Liver (tissue), 9 donors: Measurements from ENCODE around the gene SLC25A14. TPM values are rescaled to one million over a fixed set of nuclear protein-coding genes. Genes with fewer than 3 reads are reported as not detected.

Experiments used
- DNase-seq: peaks from one replicate; pipeline ENCODE4 v3.0.0-alpha.2; 2017; ENCODE audit warnings: low spot score
- H3K27ac ChIP-seq, 2 donors: one replicate each; pipeline ENCODE4 v1.7.0; 2013; ENCODE audit warnings: inconsistent platforms in 2 of 2, low read length in 2 of 2, control low read depth in 1 of 2, low read depth in 1 of 2, mild to moderate bottlenecking in 1 of 2
- H3K27me3 ChIP-seq, 4 donors: one replicate each; pipeline versions ENCODE4 v1.6.1 to v1.7.0; 2013; ENCODE audit warnings: low read length in 3 of 4, inconsistent platforms in 1 of 4, mild to moderate bottlenecking in 1 of 4, moderate library complexity in 1 of 4; ENCODE audit not compliant: control insufficient read depth in 4 of 4, insufficient read depth in 4 of 4
- H3K36me3 ChIP-seq, 4 donors: one replicate each; pipeline versions ENCODE4 v1.6.1 to v1.7.0; 2013; ENCODE audit warnings: low read length in 3 of 4, mild to moderate bottlenecking in 3 of 4, low read depth in 1 of 4, moderate library complexity in 1 of 4; ENCODE audit not compliant: control insufficient read depth in 4 of 4, insufficient read depth in 3 of 4
- H3K4me1 ChIP-seq, 4 donors: one replicate each; pipeline versions ENCODE4 v1.6.1 to v1.7.0; 2013; ENCODE audit warnings: low read length in 3 of 4, mild to moderate bottlenecking in 3 of 4, moderate library complexity in 1 of 4; ENCODE audit not compliant: control insufficient read depth in 4 of 4, insufficient read depth in 4 of 4
- H3K4me3 ChIP-seq, 3 donors: one replicate each; pipeline versions ENCODE4 v1.6.1 to v1.7.0; 2013; ENCODE audit warnings: low read length in 3 of 3, control low read depth in 1 of 3, low read depth in 1 of 3, mild to moderate bottlenecking in 1 of 3
- H3K9ac ChIP-seq, 2 donors: one replicate each; pipeline ENCODE4 v1.7.0; 2013; ENCODE audit warnings: low read length in 2 of 2, mild to moderate bottlenecking in 2 of 2, moderate library complexity in 2 of 2, control low read depth in 1 of 2, low read depth in 1 of 2
- H3K9me3 ChIP-seq, 4 donors: one replicate each; pipeline versions ENCODE4 v1.6.1 to v1.7.0; 2013; ENCODE audit warnings: low read length in 3 of 4; ENCODE audit not compliant: control insufficient read depth in 4 of 4
- EGR1 ChIP-seq, 2 donors: IDR thresholded peaks; 2 replicates each; pipeline ENCODE4 v1.6.1; 2016 to 2018; ENCODE audit warnings: antibody characterized with exemption in 2 of 2, low read depth in 2 of 2
- FOXA1 ChIP-seq: IDR thresholded peaks from 2 replicates; pipeline ENCODE4 v1.6.1; 2016; ENCODE audit warnings: antibody characterized with exemption
- FOXA2 ChIP-seq: IDR thresholded peaks from 2 replicates; pipeline ENCODE4 v1.6.1; 2016; ENCODE audit warnings: antibody characterized with exemption
- GABPA ChIP-seq, 2 donors: IDR thresholded peaks in 1 of 2; conservative IDR thresholded peaks in 1 of 2; 2 replicates each; pipeline ENCODE4 v1.6.1; 2016; ENCODE audit warnings: antibody characterized with exemption in 2 of 2, mild to moderate bottlenecking in 1 of 2, moderate library complexity in 1 of 2
- HNF4A ChIP-seq, 2 donors: conservative IDR thresholded peaks; 2 replicates each; pipeline ENCODE4 v1.6.1; 2016; ENCODE audit warnings: antibody characterized with exemption in 2 of 2, mild to moderate bottlenecking in 2 of 2
- HNF4G ChIP-seq: IDR thresholded peaks from 2 replicates; pipeline ENCODE4 v1.6.1; 2016; ENCODE audit warnings: antibody characterized with exemption
- JUND ChIP-seq, 2 donors: IDR thresholded peaks; 2 replicates each; pipeline ENCODE4 v1.6.1; 2016; ENCODE audit warnings: antibody characterized with exemption in 2 of 2
- NR2F2 ChIP-seq: IDR thresholded peaks from 2 replicates; pipeline ENCODE4 v1.6.1; 2016; ENCODE audit warnings: antibody characterized with exemption
- RAD21 ChIP-seq, 2 donors: IDR thresholded peaks; 2 replicates each; pipeline ENCODE4 v1.6.1; 2016; ENCODE audit warnings: antibody characterized with exemption in 2 of 2, mild to moderate bottlenecking in 2 of 2
- RXRA ChIP-seq, 2 donors: IDR thresholded peaks; 2 replicates each; pipeline ENCODE4 v1.6.1; 2017 to 2018; ENCODE audit warnings: antibody characterized with exemption in 2 of 2, mild to moderate bottlenecking in 1 of 2
- SP1 ChIP-seq: IDR thresholded peaks from 2 replicates; pipeline ENCODE4 v1.6.1; 2018; ENCODE audit warnings: antibody characterized with exemption, mild to moderate bottlenecking
- TAF1 ChIP-seq: conservative IDR thresholded peaks from 2 replicates; pipeline ENCODE4 v1.6.1; 2016; ENCODE audit warnings: antibody characterized with exemption, mild to moderate bottlenecking
- YY1 ChIP-seq: IDR thresholded peaks from 2 replicates; pipeline ENCODE4 v1.6.1; 2016; ENCODE audit warnings: antibody characterized with exemption, mild to moderate bottlenecking
- WGBS: extraction: QIAGEN DNeasy Blood & Tissue Kit; methylation state at CpG from one replicate; pipeline ENCODE4 v1.1.7; 2013; 5-methylcytosine and 5-hydroxymethylcytosine counted together
- polyA plus RNA-seq, 2 donors: library from polyadenylated mRNA; stranded (reverse) in 1 of 2; unstranded in 1 of 2; fragments of 200-250 nt in 1 of 2; fragments of >200 nt in 1 of 2; fragmentation: Nextera tagmentation in 1 of 2; extraction: Ambion mirVana in 1 of 2; gene quantifications; one replicate each; pipeline versions ENCODE4 v1.2.1 to v1.2.3, GENCODE V29; 2013 to 2015
- total RNA-seq, 2 donors: library from RNA; depleted of rRNA; stranded (reverse); fragments of >200 nt; gene quantifications; one replicate each; pipeline ENCODE4 v1.2.3, GENCODE V29; 2014
- TF ChIP-seq, protein P1 (sequence below): IDR thresholded peaks from 2 replicates; pipeline ENCODE4 v1.6.1; 2016; ENCODE audit warnings: antibody characterized with exemption
- TF ChIP-seq, protein P2 (sequence below): fragments of 150-350 bp; IDR thresholded peaks from 2 replicates; pipeline ENCODE4 v1.5.1; 2017; ENCODE audit warnings: improper control_type of control experiment, low read depth, low read length; ENCODE audit not compliant: missing input control
- TF ChIP-seq, protein P3 (sequence below): IDR thresholded peaks from 2 replicates; pipeline ENCODE4 v1.6.1; 2016; ENCODE audit warnings: antibody characterized with exemption
- TF ChIP-seq, protein P4 (sequence below): IDR thresholded peaks from 2 replicates; pipeline ENCODE4 v1.6.1; 2016; ENCODE audit warnings: antibody characterized with exemption, mild to moderate bottlenecking
- TF ChIP-seq, protein P5 (sequence below): IDR thresholded peaks from 2 replicates; pipeline ENCODE4 v1.6.1; 2016; ENCODE audit warnings: antibody characterized with exemption
- donor health status: healthy.
- donor health status: healthy.
- donor health status: healthy.
- donor health status: healthy.
- donor health status: healthy.

Gene SLC25A14
- total and polyA plus RNA-seq, 4 donors: 2.7 to 5.8 (median 4.7) TPM

DNA sequence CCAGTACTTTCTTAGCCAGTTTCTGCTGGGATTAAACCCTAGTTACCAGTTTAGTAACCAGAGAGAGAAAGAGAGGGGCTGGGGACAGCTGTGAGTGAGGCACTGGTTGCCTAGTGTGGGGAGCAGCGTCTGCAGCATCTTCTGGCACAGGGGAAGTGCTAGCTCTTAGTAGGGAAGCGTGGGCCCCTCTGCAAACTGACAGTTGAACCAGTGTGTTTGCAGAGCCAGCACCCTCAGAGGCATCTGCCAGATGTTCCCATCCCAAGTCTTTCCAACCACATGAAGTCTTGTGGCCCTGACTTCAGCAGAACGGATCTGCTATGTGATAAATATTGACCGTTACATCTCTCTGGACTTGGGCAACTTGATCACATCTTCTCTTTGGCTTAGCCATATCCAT is 77.1 kb downstream of the SLC25A14 start:
- TF ChIP-seq RAD21 (IDR thresholded peaks at IDR 0.05) (no peak), FOXA1 (no peak), SP1 (no peak), HNF4G (no peak), RXRA (IDR thresholded peaks at IDR 0.05) (no peak), FOXA2 (no peak), NR2F2 (no peak), GABPA (IDR thresholded peaks at IDR 0.05 in 1 of 2, conservative IDR thresholded peaks at IDR 0.05 in 1 of 2) (no peak), YY1 (no peak), EGR1 (IDR thresholded peaks at IDR 0.05; ENCODE audit: low read depth in 2 of 2) (no peak)
- TF ChIP-seq, protein P1, sequence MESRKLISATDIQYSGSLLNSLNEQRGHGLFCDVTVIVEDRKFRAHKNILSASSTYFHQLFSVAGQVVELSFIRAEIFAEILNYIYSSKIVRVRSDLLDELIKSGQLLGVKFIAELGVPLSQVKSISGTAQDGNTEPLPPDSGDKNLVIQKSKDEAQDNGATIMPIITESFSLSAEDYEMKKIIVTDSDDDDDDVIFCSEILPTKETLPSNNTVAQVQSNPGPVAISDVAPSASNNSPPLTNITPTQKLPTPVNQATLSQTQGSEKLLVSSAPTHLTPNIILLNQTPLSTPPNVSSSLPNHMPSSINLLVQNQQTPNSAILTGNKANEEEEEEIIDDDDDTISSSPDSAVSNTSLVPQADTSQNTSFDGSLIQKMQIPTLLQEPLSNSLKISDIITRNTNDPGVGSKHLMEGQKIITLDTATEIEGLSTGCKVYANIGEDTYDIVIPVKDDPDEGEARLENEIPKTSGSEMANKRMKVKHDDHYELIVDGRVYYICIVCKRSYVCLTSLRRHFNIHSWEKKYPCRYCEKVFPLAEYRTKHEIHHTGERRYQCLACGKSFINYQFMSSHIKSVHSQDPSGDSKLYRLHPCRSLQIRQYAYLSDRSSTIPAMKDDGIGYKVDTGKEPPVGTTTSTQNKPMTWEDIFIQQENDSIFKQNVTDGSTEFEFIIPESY: no peak
- TF ChIP-seq, protein P2, sequence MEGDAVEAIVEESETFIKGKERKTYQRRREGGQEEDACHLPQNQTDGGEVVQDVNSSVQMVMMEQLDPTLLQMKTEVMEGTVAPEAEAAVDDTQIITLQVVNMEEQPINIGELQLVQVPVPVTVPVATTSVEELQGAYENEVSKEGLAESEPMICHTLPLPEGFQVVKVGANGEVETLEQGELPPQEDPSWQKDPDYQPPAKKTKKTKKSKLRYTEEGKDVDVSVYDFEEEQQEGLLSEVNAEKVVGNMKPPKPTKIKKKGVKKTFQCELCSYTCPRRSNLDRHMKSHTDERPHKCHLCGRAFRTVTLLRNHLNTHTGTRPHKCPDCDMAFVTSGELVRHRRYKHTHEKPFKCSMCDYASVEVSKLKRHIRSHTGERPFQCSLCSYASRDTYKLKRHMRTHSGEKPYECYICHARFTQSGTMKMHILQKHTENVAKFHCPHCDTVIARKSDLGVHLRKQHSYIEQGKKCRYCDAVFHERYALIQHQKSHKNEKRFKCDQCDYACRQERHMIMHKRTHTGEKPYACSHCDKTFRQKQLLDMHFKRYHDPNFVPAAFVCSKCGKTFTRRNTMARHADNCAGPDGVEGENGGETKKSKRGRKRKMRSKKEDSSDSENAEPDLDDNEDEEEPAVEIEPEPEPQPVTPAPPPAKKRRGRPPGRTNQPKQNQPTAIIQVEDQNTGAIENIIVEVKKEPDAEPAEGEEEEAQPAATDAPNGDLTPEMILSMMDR: no peak
- TF ChIP-seq, protein P3, sequence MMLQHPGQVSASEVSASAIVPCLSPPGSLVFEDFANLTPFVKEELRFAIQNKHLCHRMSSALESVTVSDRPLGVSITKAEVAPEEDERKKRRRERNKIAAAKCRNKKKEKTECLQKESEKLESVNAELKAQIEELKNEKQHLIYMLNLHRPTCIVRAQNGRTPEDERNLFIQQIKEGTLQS: no peak
- H3K27me3 ChIP-seq: no peaks in the 10 kb centered on the region
- no peak overlapping the region for H3K9ac ChIP-seq
- H3K36me3 ChIP-seq: peaks cover 0 to 8% (median 2%) of the 10 kb centered on the region in 4 donors
- DNase-seq: no peak
- H3K9me3 ChIP-seq: no peaks in the 10 kb centered on the region
- H3K4me1 ChIP-seq: no peaks in the 10 kb centered on the region
- H3K27ac ChIP-seq: no peak overlapping the region
- 87% methylated on average over 4 of the region's 4 CpGs for WGBS
- H3K4me3 ChIP-seq: no peak overlapping the region

DNA sequence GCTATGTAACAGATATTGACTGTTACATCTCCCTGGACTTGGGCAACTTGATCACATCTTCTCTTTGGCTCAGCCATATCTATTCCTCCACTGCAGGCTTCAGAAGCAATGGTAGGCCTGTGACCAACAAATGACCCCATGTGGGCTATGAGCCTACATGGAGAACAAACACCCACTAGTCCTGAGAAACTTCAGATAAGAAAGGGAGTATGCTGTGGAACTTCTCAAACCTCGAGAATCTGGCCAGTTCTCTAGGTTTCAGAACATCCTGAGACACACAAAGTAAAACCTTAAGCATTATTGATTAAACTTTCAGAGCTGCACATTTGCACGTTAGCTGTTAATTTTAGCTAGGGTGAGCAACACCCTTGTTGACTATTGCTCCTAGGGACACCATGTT is 78.3 kb downstream of the SLC25A14 start:
- Histone ChIP-seq H3K9ac (no peak overlapping the region), H3K4me3 (no peak overlapping the region), H3K4me1 (no peaks in the 10 kb centered on the region), H3K27me3 (no peaks in the 10 kb centered on the region), H3K27ac (no peak overlapping the region), H3K36me3 (peaks cover 0 to 4% (median 0%) of the 10 kb centered on the region in 4 donors), H3K9me3 (no peaks in the 10 kb centered on the region)
- DNase-seq: no peak
- WGBS: 83% methylated on average over 2 of the region's 2 CpGs
- no peak for TF ChIP-seq JUND (IDR thresholded peaks at IDR 0.05)
- no peak for TF ChIP-seq HNF4A (conservative IDR thresholded peaks at IDR 0.05)
- no peak for TF ChIP-seq EGR1 (IDR thresholded peaks at IDR 0.05; ENCODE audit: low read depth in 2 of 2)
- TF ChIP-seq NR2F2: no peak
- TF ChIP-seq SP1: no peak
- TF ChIP-seq, protein P1: no peak
- TF ChIP-seq, protein P4, sequence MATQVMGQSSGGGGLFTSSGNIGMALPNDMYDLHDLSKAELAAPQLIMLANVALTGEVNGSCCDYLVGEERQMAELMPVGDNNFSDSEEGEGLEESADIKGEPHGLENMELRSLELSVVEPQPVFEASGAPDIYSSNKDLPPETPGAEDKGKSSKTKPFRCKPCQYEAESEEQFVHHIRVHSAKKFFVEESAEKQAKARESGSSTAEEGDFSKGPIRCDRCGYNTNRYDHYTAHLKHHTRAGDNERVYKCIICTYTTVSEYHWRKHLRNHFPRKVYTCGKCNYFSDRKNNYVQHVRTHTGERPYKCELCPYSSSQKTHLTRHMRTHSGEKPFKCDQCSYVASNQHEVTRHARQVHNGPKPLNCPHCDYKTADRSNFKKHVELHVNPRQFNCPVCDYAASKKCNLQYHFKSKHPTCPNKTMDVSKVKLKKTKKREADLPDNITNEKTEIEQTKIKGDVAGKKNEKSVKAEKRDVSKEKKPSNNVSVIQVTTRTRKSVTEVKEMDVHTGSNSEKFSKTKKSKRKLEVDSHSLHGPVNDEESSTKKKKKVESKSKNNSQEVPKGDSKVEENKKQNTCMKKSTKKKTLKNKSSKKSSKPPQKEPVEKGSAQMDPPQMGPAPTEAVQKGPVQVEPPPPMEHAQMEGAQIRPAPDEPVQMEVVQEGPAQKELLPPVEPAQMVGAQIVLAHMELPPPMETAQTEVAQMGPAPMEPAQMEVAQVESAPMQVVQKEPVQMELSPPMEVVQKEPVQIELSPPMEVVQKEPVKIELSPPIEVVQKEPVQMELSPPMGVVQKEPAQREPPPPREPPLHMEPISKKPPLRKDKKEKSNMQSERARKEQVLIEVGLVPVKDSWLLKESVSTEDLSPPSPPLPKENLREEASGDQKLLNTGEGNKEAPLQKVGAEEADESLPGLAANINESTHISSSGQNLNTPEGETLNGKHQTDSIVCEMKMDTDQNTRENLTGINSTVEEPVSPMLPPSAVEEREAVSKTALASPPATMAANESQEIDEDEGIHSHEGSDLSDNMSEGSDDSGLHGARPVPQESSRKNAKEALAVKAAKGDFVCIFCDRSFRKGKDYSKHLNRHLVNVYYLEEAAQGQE: no peak
- no peak for TF ChIP-seq TAF1
- TF ChIP-seq, protein P5, sequence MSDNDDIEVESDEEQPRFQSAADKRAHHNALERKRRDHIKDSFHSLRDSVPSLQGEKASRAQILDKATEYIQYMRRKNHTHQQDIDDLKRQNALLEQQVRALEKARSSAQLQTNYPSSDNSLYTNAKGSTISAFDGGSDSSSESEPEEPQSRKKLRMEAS: no peak
- TF ChIP-seq, protein P2: no peak
- TF ChIP-seq YY1: no peak
- no peak for TF ChIP-seq RXRA (IDR thresholded peaks at IDR 0.05)
